GM12892 (cell line): Measurements from ENCODE around the gene RTRAF.

Source experiments
- POLR2A ChIP-seq: IDR thresholded peaks from 2 replicates; pipeline ENCODE4 v1.6.1; 2011; ENCODE audit warnings: low read depth, low read length, control low read depth
- POLR2AphosphoS5 ChIP-seq: IDR thresholded peaks from 2 replicates; pipeline ENCODE4 v1.6.1; 2011; ENCODE audit warnings: low read depth, low read length, control low read depth

DNA sequence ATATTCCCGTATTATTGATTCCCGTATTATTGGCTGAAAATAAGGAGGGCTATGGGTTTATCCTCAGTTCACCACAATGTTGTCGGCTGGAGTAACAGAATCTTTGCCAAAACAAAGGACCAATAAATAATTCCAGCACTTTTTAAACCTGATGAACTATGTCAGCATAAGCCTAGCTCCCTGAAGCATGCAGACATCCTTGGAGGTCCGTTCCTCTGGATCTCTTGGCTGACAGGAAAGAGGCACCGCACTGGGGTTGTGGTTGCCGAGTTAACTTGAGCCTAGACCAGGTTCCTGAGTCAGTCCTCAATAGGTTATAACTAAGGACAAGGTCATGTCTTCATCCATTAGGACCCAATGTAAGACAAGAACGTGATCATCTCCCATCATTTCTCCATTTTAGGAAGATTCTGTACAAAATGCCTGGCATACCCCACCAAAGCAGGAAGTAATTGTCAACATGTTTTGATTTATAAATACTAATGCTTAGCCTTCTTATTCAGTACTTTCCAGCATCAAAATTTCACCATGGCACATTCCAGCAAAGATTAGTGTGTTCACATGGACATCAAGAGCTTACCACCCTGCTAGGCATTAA lies 43.0 kb downstream of the RTRAF start:
- TF ChIP-seq POLR2AphosphoS5 (no peak), POLR2A (no peak)
